HG02610 (cell line): ENCODE results near the gene EEF2K.
A peak's percentile ranks its signal among the peaks of the same experiment; 100 is the strongest.
"Not testable (repeated sequence)": the region's sequence is repeated elsewhere in the genome, so short reads cannot be mapped to it uniquely, and the experiment has no call there.

Source experiments
- ATAC-seq: cut with Tn5 transposase; IDR thresholded peaks from one replicate; pipeline ENCODE4 v1.9.1; 2021; ENCODE audit warnings: mild to moderate bottlenecking, moderate library complexity; ENCODE audit not compliant: unreplicated experiment

EEF2K gene

DNA sequence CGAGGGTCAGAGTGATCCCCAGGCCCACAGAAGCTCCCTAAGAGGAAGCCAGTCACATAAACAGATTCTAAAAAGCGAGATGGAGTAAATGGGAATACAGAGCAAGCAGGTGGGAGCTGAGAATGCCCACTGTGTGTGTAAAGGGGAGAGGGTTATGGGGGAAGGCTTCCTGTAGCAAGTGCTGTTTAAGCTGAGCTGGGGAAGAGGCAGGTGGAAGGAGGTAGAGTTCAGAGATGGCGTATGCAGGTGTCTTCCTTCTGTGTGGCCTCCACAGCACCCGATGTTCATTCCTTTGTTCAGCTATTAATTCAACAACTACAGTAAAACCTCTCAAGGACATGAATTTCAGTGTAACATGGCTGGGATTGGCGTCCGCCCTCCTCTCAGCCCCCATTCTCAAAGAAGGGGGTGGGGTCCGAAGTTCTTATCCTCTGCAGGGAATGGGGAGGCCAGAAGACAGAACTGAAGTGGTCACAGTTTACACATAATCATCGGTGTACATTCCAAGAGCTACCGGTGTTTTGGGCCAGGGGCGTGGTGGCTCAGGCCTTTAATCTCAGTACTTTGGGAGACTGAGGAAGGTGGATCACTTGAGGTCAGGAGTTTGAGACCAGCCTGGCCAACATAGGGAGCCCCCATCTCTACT is 1.8 kb downstream of the EEF2K start:
- no peak for ATAC-seq

DNA sequence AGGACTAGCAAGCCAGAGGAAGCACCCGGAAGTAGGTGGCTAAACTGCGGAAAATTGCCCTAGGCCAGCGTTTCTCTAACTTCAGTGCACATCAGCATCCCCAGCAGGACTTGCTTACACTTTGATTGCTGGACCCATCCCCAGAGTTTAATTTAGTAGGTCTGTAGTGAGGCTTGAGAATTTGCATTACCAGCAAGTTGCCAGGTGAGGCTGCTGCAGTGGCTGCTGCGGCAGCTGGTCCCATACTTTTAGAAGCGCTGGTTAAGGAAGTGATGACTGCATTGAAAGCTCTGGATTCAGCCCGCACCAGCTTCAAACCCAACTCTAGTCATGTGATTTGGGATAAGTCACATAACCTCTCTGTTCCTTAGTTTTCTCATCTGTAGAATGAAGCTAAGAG is 4.2 kb downstream of the EEF2K start:
- ATAC-seq = no peak

DNA sequence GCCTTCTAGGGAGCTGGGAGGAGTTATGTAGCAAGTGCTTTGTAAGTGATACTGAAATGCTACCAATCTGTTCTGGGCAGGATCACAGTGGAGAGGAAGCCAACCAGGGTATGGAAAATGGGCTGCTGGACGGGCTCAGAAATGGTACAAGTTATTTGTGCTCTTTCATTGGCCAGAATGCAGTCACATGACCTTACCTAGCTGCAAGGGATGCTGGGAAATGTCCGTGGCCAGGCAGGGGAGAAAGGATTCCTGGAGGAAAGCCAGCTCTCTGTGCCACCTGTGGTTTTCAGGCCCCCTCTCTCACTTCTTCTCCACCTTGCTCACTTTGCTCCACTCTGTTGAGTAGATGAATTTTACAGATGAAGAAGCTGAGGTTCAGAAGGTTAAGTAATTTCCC is 4.8 kb downstream of the EEF2K start:
- no peak for ATAC-seq

DNA sequence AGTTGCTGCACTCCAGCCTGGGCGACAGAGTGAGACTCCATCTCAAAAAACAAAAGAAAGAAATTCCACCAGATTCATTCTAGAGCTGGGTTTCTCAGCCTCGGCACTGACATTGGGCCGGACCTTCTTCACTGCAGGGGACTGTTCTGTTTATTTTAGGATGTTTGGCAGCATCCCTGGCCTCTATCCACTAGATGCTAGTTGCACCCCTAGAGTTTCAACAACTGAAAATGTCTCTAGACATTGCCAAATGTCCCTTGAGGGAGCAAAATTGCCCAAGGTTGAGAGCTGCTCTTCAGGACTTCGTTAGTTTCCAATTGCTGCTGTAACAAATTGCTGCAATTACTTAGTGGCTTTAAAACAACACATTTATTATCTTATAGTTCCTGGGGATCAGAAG is 7.2 kb downstream of the EEF2K start:
- ATAC-seq = no peak

DNA sequence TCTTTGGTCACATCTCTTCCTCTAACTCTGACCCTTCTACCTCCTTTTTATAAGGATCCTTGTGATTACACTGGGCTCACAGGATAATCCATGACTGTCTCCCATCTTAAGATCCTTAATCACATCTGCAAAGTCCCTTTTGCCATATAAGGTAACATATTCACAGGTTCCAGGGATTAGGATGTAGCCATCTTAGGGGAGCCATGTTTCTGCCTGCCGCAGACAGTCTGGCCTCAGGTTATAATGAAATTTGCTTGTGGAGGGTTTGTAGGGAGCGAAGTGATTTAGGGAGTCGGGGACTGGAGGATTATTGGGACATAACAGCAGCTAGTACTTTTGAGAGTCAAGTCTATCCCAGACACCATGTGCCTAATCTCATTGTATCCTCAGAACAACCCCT is 7.7 kb downstream of the EEF2K start:
- no peak for ATAC-seq

DNA sequence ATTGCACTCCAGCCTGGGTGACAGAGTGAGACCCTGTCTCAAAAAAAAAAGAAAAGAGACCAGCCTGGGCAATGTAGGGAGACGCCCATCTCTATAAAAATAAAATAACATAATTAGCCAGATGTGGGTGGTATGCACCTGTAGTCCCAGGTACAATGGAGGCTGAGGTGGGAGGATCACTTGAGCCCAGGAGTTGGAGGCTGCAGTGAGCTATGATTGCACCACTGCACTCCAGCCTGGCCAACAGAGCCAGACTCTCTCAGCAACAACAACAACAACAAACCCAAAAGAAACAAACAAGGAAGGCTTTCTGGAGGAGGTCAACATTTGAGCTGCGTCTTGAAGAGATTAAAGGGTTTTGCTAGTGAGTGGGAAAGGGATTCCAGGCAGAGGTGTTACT is 8.3 kb downstream of the EEF2K start:
- ATAC-seq = no peak

DNA sequence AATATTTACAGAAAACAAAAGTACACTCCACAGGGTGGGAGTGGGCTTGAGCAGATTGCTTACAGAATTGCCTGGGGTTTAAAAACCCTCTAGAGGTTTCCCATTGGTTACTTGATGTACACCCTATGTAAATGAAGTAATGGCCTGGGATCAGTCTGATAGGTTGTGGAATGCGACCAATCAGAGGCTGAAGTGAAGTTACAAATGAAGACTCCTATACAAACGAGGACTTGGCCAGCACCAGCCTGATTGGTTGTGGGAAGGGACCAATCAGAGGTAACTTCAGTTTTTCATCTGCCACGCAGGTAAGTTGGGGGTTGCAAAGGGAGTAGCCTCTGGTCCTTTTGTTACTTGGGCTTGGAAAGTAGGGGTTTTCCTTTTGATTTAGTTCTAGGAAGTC is 8.8 kb downstream of the EEF2K start:
- ATAC-seq = no peak

DNA sequence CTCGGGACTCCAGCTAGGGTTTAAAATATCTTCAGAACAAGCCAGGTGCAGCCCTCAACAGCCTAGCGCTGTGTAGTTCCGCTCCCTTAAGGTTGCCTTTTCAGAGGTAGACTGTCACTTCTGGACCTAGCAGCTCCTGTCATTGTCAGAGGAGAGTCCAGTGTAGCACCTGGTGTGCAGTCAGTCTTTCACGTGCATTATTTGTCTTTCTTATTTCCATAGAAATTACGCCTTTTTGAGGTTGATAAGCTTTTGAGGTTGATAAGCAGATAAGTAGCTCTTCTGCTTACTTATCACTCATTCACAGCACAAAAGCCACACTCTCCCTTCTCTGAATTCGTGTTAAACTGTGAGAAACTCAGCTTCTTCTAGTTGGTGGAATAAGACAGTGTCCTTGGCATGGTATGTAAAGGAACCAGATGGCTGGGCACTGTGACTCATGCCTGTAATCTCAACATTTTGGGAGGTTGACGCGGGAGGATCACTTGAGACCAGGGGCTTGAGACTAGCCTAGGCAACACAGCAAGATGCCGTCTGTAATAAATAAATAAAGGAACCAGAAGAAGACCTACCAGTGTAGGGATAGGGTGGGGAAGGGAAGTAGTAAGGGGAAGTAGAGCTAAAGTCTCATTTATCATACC is 10.2 kb downstream of the EEF2K start:
- no peak for ATAC-seq

DNA sequence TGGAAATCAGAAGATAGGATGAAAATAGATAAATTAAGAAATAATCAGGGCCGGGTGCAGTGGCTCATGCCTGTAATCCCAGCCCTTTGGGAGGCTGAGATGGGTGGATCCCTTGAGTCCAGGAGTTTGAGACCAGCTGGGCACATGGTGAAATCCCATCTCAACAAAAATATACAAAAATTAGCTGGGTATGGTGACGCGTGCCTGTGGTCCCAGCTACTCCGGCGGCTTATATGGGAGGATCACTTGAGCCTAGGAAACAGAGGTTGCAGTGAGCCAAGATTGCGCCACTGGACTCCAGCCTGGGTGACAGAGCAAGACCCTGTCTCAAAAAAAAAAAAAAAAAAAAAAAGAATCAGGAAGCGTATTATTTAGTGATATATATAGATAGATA is 10.8 kb downstream of the EEF2K start:
- ATAC-seq = not testable (repeated sequence)

DNA sequence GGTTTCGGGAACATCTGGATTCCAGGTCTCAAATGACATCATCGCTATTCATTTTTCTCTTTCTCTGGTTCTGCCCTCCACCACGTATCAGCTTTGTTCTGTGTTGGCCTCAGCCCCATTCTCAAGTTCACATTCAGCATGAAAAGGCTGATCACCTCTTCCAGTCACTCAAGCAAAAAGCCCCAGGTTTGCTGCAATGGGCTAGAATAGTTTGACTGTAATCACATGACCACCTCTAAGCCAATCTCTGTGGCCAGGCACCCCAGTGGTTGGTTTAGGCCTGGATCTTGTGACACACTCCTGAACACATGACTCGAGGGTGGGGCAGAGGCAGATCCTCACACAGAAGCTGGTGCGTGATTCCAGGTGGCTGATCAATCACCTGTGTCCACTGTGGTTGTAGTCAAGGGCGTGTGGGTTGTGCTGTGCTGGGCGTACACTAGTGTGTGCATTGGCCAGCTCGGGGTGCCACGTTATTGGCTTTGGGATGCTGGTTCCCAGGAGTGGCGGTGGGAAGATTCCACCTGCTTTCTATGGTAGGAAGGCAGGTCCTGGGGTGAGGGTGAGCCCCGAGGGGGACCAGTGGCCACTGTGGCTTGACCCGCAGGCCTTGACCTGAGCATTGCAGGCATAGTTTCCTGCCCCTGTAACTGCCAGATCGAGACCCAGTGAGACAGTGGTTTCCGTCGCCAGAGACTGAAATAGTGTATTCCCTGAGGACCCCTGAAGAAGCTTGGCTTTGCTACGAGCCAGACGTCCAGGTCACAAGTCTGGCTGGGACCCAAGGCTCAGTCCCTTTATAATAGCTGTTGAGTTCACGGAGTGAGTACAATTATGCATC is 12.0 kb downstream of the EEF2K start:
- peak; percentile 90 for ATAC-seq

DNA sequence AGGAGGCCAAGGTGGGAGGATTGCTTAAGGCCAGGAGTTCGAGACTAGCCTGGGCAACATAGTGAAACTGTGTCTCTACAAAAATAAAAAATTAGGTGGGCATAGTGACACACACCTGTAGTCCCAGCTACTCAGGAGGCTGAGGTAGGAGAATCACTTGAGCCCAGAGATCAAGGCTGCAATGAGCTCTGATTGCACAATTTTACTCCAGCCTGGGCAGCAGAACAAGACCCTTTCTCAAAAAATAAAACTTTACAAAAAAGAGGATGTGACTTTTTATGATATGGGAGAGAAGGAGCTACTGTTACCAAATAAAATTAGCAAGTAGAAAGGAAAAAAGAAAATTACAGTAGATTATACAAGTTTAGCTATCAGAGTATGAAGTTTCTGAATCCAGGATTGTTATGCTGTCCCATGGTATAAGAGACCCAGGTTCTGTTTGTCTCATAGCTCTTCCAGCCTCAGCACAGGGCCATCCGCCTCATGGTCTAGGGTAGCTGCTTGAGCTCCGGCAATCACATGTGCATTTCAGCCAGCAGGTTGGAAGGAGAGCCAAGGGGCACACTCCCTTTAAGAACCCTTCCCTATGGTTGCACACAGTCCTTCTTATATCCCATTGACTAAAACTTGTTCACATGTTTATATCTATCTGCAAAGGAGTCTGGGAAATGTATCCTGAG is 13.5 kb downstream of the EEF2K start:
- ATAC-seq = no peak

DNA sequence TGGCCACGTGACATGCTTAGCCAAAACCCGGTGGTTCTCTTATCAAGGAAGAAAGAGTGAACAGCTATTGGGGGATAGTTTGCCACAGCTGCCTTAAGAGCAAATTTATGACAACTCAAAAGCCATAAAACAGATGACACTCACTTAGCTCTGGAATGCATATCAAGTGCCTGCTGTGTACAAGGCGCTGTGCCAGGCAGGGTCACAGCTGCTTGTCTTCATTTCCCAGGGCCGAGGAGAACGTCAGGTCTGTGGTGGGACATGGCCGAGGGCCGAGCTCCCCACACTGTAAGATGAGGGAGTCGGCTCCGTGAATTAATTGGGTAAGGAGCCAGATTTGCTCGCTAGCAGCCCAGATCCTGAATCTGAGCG is 14.0 kb downstream of the EEF2K start:
- no peak for ATAC-seq

DNA sequence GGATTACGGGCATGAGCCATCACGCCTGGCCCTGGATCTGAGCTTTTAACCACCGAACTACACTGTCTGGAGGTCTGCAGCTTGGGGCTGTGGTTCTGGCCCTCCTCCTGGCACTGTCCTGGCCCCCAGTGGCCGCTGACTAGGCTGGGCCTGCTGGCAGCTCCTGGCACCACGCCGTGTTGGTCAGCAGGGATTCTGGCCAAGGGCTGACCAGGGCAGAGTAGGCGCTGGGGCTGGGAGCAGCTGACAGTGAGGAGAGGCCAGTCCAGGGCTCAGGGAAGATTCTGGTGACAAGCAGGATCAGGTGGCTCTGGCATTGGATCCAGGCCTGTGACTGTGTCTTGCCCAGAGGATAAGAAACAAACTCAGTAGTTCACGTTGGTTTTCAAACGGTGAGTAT is 14.6 kb downstream of the EEF2K start:
- ATAC-seq = no peak

DNA sequence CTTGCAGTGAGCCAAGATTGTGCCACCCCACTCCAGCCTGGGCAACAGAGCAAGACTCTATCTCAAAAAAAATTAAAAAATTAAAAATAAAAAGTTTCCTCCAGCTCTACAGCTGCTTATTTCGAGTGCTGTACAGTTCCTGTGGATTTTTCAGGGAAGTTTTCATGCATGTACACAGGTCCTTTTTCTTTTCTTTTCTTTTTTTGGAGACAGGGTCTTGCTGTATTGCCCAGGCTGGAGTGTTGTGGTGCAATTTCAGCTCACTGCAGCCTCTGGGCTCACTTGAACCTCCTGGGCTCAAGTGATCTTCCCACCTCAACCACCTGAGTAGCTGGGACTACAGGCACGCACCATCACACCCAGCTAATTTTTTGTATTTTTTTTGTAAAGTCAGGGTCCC is 15.9 kb downstream of the EEF2K start:
- no peak for ATAC-seq

DNA sequence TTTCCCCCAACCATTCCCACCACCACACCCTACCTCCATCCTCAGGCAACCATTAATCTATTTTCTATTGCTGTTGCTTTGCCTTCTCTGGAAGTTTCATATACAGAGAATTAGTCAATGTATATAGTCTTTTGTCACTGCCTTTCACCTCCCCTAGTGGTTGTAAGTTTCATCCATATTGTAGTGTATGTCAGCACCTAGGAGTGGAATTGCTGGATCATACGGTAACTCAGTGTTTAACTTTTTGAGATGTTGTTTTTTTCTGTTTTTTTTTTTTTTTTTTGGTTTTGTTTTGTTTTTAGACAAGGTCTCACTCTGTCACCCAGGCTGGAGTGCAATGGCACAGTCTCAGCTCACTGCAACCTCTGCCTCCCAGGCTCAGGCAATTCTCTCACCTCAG is 16.9 kb downstream of the EEF2K start:
- ATAC-seq = no peak

DNA sequence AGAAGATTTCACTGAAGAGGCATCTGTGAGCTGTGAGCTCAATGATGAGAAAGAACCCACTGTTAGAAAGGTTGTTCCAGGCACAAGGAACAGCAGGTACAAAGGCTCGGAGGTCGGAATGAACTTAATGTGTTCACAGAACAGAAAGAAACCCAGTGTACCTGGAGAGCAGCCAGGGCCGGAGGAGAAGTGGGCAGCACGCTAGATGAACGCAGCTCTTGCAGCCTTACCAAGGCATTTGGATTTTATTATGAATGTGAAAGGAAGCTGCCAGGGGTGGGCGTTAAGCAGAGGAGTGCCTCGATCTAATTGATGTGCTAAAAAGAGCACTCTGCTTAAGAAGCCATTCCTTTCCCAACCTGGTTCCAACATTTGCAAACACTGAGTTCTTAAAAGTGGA is 19.0 kb downstream of the EEF2K start:
- ATAC-seq = no peak

DNA sequence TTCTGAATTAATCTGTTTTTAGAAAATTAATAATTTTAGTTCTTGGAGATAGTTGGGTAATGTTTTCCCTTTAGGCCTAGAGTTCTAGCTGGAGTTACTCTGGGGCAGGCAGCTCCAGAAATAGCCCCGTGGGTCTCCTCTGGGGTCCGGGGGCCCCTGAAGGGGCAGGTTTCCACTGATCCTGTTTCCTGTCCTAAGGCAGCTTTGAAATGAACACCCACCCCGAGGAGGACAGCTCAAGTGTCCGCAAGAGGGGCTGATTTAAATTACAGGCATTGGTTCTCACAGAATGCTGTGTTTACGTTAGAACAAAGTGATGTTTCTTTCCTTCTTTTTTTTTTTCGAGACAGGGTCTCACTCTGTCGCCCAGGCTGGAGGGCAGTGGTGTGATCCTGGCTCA is 23.8 kb downstream of the EEF2K start:
- no peak for ATAC-seq

DNA sequence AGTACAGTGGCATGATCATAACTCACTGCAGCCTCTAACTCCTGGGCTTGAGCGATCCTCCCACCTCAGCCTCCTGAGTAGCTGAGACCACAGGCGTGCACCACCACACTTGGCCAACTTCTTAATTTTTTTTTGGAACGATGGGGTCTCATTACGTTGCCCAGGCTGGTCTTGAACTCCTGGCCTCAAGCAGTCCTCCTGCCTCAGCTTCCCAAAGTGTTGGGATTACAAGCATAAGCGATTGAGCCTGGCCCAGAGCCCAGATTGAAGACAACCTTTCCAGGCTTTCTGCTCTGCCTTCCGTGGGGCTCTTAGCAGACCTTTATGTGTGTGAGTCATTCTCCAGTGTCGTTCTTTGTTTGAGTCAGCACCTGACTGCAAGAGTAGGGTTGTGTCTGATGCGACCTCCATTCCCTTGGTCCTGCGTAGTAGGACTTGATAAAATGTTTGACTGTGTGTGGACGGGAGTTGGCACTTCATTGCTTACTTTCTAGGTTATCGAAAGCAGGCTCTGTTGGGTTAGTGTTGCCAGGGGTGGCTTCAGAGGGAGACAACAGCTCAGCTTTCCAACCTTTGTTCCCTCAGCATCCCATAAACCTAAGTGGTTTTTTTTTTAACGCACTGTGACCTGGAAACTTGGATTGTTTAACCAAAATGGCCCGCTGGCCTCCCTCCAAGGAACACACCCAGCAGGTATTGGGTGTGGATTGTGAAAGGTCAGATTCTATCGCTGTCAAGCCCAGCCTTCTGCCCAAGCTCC is 26.4 kb downstream of the EEF2K start:
- no peak for ATAC-seq

DNA sequence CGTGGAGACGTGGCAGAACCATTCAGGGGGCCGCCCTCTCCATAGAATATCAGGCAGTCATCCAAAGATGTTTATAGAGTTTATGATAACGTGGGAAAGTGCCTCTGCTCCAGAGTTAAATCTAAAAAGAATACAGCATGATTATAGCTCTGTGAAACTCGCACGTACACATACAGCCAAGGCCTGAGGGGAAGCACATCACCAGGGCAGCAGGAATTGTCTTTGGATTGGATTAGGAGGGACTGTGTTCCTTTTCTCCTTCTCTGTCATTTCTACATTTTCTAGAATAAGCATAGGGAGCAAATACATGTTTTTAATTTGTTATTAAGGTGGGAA is 26.9 kb downstream of the EEF2K start:
- no peak for ATAC-seq

DNA sequence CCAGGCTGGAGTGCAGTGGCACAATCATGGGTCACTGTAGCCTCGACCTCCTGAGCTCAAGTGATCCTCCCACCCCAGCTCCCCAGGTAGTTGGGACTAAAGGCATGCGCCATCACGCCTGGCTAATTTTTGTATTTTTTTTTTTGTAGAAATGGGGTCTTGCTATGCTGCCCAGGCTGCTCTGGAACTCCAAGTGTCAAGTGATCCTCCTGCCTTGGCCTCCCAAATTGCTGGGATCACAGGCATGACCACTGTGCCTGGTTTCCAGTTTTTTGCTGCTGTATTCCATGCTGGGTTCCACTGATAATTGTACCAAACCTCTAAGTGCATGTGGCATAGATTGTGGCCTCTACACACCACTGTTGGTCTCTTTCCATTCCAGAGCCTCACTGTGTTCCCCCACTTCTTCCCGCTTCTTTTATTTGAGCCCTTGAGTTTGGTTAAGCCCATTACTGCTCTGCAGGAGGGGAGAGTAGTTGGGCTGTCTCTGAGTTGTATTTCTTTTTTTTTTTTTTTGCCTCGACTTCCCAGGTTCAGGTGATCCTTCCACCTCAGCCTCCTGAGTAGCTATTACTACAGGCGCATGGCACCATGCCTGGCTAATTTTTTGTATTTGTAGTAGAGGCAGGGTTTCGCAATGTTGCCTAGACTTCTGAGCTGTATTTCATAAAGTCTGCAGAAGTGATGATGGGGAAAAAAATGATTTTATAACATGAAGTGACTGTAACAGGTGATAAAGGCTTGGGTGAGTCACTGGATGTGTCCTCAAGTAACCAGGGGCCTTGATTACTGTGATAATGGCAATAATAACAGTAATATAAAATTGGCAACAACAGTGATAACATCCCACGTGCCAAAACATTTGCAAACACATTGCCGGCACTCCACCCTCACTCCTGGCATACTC is 30.0 kb downstream of the EEF2K start:
- ATAC-seq = no peak
